OCI-LY7 (cell line): Measurements from ENCODE around the gene SLIT3. TPM values are rescaled to one million over a fixed set of nuclear protein-coding genes. Genes with fewer than 3 reads are reported as not detected.

Experiments
- BruUV-seq: library from RNA; stranded (reverse); fragments of 400-500 nt; replicated peaks from 2 replicates; lab custom pipeline; 2021; lab: Mats Ljungman, UMichigan
- CTCF ChIA-PET: fragments of 300-600 bp; sonication (Branson Sonifier 250); formaldehyde crosslinking; loops from one replicate; lab custom pipeline; 2022; ENCODE audit warnings: antibody characterized with exemption; ENCODE audit not compliant: unreplicated experiment; lab: Charles Lee
- POLR2A ChIA-PET: fragments of 300-600 bp; sonication (Branson Sonifier 250); formaldehyde crosslinking; loops from one replicate; lab custom pipeline; 2022; ENCODE audit warnings: antibody characterized with exemption; lab: Charles Lee
- DNase-seq: peaks from one replicate; pipeline ENCODE4 v3.0.0-alpha.2; 2015; ENCODE audit warnings: low spot score
- H2AFZ ChIP-seq: fragments of 200-600 bp; sonication (generic), shearing (Covaris generic); 2 replicates; pipeline ENCODE4 v1.6.1; 2014; ENCODE audit warnings: mild to moderate bottlenecking, antibody characterized with exemption, low read length, moderate library complexity
- H3K27ac ChIP-seq: fragments of 200-600 bp; sonication (generic); 2 replicates; pipeline ENCODE4 v1.5.1; 2014; ENCODE audit warnings: mixed run types, low read depth, mild to moderate bottlenecking, moderate library complexity, low read length, inconsistent platforms; ENCODE audit not compliant: poor library complexity, severe bottlenecking
- H3K36me3 ChIP-seq: fragments of 200-600 bp; sonication (generic); 2 replicates; pipeline ENCODE4 v1.6.1; 2014; ENCODE audit warnings: mild to moderate bottlenecking, antibody characterized with exemption, low read length, moderate library complexity, mixed read lengths; ENCODE audit not compliant: insufficient read depth
- H3K4me1 ChIP-seq: fragments of 200-600 bp; sonication (generic); 2 replicates; pipeline ENCODE4 v1.5.1; 2014; ENCODE audit warnings: mild to moderate bottlenecking, low read length; ENCODE audit not compliant: insufficient read depth, poor library complexity, severe bottlenecking
- H3K4me2 ChIP-seq: fragments of 200-600 bp; sonication (generic); 2 replicates; pipeline ENCODE4 v1.6.1; 2014; ENCODE audit warnings: mild to moderate bottlenecking, low read length
- H3K4me3 ChIP-seq: fragments of 200-600 bp; sonication (generic); 2 replicates; pipeline ENCODE4 v1.5.1; 2014; ENCODE audit warnings: mild to moderate bottlenecking, low read depth, low read length; ENCODE audit not compliant: poor library complexity, severe bottlenecking
- H3K79me2 ChIP-seq: fragments of 200-600 bp; sonication (generic); 2 replicates; pipeline ENCODE4 v1.6.1; 2016; ENCODE audit warnings: low read depth, mild to moderate bottlenecking, low read length, moderate library complexity, mixed read lengths; ENCODE audit not compliant: insufficient read depth
- H3K9me2 ChIP-seq: fragments of 200-600 bp; sonication (generic); 2 replicates; pipeline ENCODE4 v1.6.1; 2016; ENCODE audit warnings: mild to moderate bottlenecking, low read length, mixed read lengths; ENCODE audit not compliant: insufficient read depth
- H3K9me3 ChIP-seq: fragments of 200-600 bp; sonication (generic); 2 replicates; pipeline ENCODE4 v1.6.1; 2014; ENCODE audit warnings: mild to moderate bottlenecking, mixed run types, low read length, mixed read lengths
- H4K20me1 ChIP-seq: fragments of 200-600 bp; sonication (generic); 2 replicates; pipeline ENCODE4 v1.6.1; 2014; ENCODE audit warnings: mild to moderate bottlenecking, antibody characterized with exemption, low read length, moderate library complexity, mixed read lengths; ENCODE audit not compliant: insufficient read depth
- CTCF ChIP-seq: fragments of 200-600 bp; sonication (generic); conservative IDR thresholded peaks from 2 replicates; pipeline ENCODE4 v1.5.1; 2014; ENCODE audit warnings: mild to moderate bottlenecking, antibody characterized with exemption, low read length, moderate library complexity, mixed read lengths
- EZH2phosphoT487 ChIP-seq: fragments of 200-600 bp; sonication (generic); IDR thresholded peaks from 2 replicates; pipeline ENCODE4 v1.6.1; 2018; ENCODE audit warnings: low read depth, borderline replicate concordance, mild to moderate bottlenecking, mixed run types, antibody characterized with exemption, low read length, moderate library complexity, mixed read lengths
- intact Hi-C: fragments of 100-400 bp; cut with micrococcal nuclease; formaldehyde crosslinking; loops from one replicate; pipeline ENCODE4 v1.10.0; 2022; ENCODE audit not compliant: unreplicated experiment
- total RNA-seq, 2 experiments: library from RNA; depleted of rRNA in 1 of 2; stranded (reverse); fragments of >200 nt in 1 of 2; shearing (Covaris generic) in 1 of 2; gene quantifications; 2 replicates each; pipeline ENCODE4 v1.2.3, GENCODE V29; 2014 to 2022

SLIT3 gene
- total RNA-seq, 2 experiments from 2014 or later, result not detected

GRCh38 chr5:168694289-168694688, 606.6 kb downstream of the SLIT3 start:
- H3K36me3 ChIP-seq, result no peaks in the 10 kb centered on the region
- H4K20me1 ChIP-seq, result no peaks in the 10 kb centered on the region
- no peaks in the 10 kb centered on the region for H3K4me1 ChIP-seq
- ChIA-PET CTCF (no interaction called here), POLR2A (interaction anchor here (0.6 kb wide), 1 partner anchor 1516 kb away, joined by 3 read pairs; no protein-coding TSS in a partner anchor)
- intact Hi-C loops, result no loop called here
- no peaks in the 10 kb centered on the region for H3K79me2 ChIP-seq
- TF ChIP-seq EZH2phosphoT487 (no peak), CTCF (no peak)
- no peak for DNase-seq
- H3K27ac ChIP-seq, result no peak overlapping the region
- no TSS peak for BruUV-seq
- H3K4me2 ChIP-seq, result no peak overlapping the region
- H3K9me3 ChIP-seq, result no peaks in the 10 kb centered on the region
- H2AFZ ChIP-seq, result no peak overlapping the region
- no peak overlapping the region for H3K4me3 ChIP-seq
- no peaks in the 10 kb centered on the region for H3K9me2 ChIP-seq

GRCh38 chr5:168693883-168694282, 607.1 kb downstream of the SLIT3 start:
- H3K4me1 ChIP-seq, result no peaks in the 10 kb centered on the region
- TF ChIP-seq EZH2phosphoT487 (no peak), CTCF (no peak)
- ChIA-PET POLR2A (no interaction called here), CTCF (no interaction called here)
- H3K27ac ChIP-seq, result no peak overlapping the region
- H3K79me2 ChIP-seq, result no peaks in the 10 kb centered on the region
- no peaks in the 10 kb centered on the region for H3K9me2 ChIP-seq
- no TSS peak for BruUV-seq
- no peak overlapping the region for H3K4me3 ChIP-seq
- no peaks in the 10 kb centered on the region for H3K36me3 ChIP-seq
- no peak overlapping the region for H3K4me2 ChIP-seq
- no peaks in the 10 kb centered on the region for H4K20me1 ChIP-seq
- no peak overlapping the region for H2AFZ ChIP-seq
- intact Hi-C loops, result no loop called here
- no peak for DNase-seq
- no peaks in the 10 kb centered on the region for H3K9me3 ChIP-seq

- H4K20me1 ChIP-seq, result no peaks in the 10 kb centered on the region
- H3K36me3 ChIP-seq, result no peaks in the 10 kb centered on the region
- ChIA-PET CTCF (no interaction called here), POLR2A (no interaction called here)
- BruUV-seq, result no TSS peak
- H3K4me1 ChIP-seq, result no peaks in the 10 kb centered on the region
- H3K4me3 ChIP-seq, result no peak overlapping the region
- no peak overlapping the region for H3K4me2 ChIP-seq
- H3K9me2 ChIP-seq, result no peaks in the 10 kb centered on the region
- no peaks in the 10 kb centered on the region for H3K79me2 ChIP-seq
- TF ChIP-seq CTCF, result no peak
- TF ChIP-seq EZH2phosphoT487, result no peak
- H3K27ac ChIP-seq, result no peak overlapping the region
- no peak for DNase-seq
- H2AFZ ChIP-seq, result no peak overlapping the region
- no peaks in the 10 kb centered on the region for H3K9me3 ChIP-seq
- intact Hi-C loops, result no loop called here
Observed at GRCh38 chr5:168693297-168693696, 607.6 kb downstream of the SLIT3 start.
